GM12878 (cell line): ENCODE results near the gene ZNF646. TPM values are rescaled to one million over a fixed set of nuclear protein-coding genes. Genes with fewer than 3 reads are reported as not detected.

Source experiments
- ATAC-seq: fragments of 200-7000 bp; cut with Tn5 transposase; 3 replicates; pipeline ENCODE4 v1.9.1; 2020; ENCODE audit warnings: mild to moderate bottlenecking, moderate library complexity
- BruUV-seq: library from RNA; stranded (reverse); fragments of 400-500 nt; replicated peaks from 2 replicates; lab custom pipeline; 2021; lab: Mats Ljungman, UMichigan
- CTCF ChIA-PET: fragments of 300-600 bp; sonication (Branson Sonifier 250); formaldehyde crosslinking; extraction: SDS; loops from one replicate; lab custom pipeline; 2021; ENCODE audit warnings: inconsistent platforms; lab: Yijun Ruan, JAX
- POLR2A ChIA-PET: fragments of 350-600 bp; formaldehyde crosslinking; extraction: SDS; loops from one replicate; lab custom pipeline; 2021; ENCODE audit warnings: inconsistent platforms; lab: Charles Lee
- RAD21 ChIA-PET: fragments of 300-600 bp; sonication (Branson Sonifier 250); formaldehyde crosslinking; loops from one replicate; lab custom pipeline; 2023; ENCODE audit warnings: antibody characterized with exemption; ENCODE audit not compliant: unreplicated experiment; lab: Charles Lee
- SMC1A ChIA-PET: fragments of 300-600 bp; sonication (Branson Sonifier 250); formaldehyde crosslinking; loops from one replicate; lab custom pipeline; 2023; ENCODE audit not compliant: unreplicated experiment, uncharacterized antibody; lab: Charles Lee
- DNase-seq: peaks from one replicate; pipeline ENCODE4 v3.0.0-alpha.2; 2011; ENCODE audit warnings: low read depth, low spot score
- FAIRE-seq: peaks from 3 replicates; lab custom pipeline; 2011; peaks lifted over from hg19 to GRCh38; lab: Jason Lieb, UNC
- H2AFZ ChIP-seq: 2 replicates; pipeline ENCODE4 v1.6.0; 2011; ENCODE audit warnings: low read depth, low read length, control low read depth; ENCODE audit not compliant: control insufficient read depth
- H3K27ac ChIP-seq: 2 replicates; pipeline ENCODE4 v1.5.1; 2011; ENCODE audit warnings: control low read depth; ENCODE audit not compliant: control insufficient read depth, insufficient read depth
- H3K27me3 ChIP-seq, 2 experiments: replicated peaks in 1 of 2; 2 replicates each; pipeline versions ENCODE4 v1.6.0 to v1.6.1; 2011; ENCODE audit warnings: low read length in 1 of 2; ENCODE audit not compliant: control insufficient read depth in 2 of 2, insufficient read depth in 2 of 2
- H3K36me3 ChIP-seq, 2 experiments: 2 replicates each; pipeline ENCODE4 v1.5.1; 2011; ENCODE audit warnings: low read length in 1 of 2; ENCODE audit not compliant: control insufficient read depth in 2 of 2, insufficient read depth in 2 of 2
- H3K4me1 ChIP-seq: 2 replicates; pipeline ENCODE4 v1.6.1; 2011; ENCODE audit warnings: mild to moderate bottlenecking, low read length, moderate library complexity, mixed read lengths; ENCODE audit not compliant: control insufficient read depth, insufficient read depth
- H3K4me2 ChIP-seq: 2 replicates; pipeline ENCODE4 v1.6.0; 2011; ENCODE audit warnings: control low read depth; ENCODE audit not compliant: control insufficient read depth, insufficient read depth
- H3K4me3 ChIP-seq: fragments of 200-600 bp; sonication (generic); 2 replicates; pipeline ENCODE4 v1.5.1; 2016
- H3K79me2 ChIP-seq: 2 replicates; pipeline ENCODE4 v1.6.0; 2011; ENCODE audit warnings: low read length; ENCODE audit not compliant: control insufficient read depth, insufficient read depth
- H3K9ac ChIP-seq: 2 replicates; pipeline ENCODE4 v1.8.0; 2011; ENCODE audit warnings: low read length, control low read depth, mixed read lengths; ENCODE audit not compliant: control insufficient read depth, insufficient read depth
- H3K9me3 ChIP-seq: replicated peaks from 3 replicates; pipeline ENCODE4 v1.5.1; 2011; ENCODE audit warnings: mild to moderate bottlenecking, low read length; ENCODE audit not compliant: control insufficient read depth, insufficient read depth
- H4K20me1 ChIP-seq: 2 replicates; pipeline ENCODE4 v1.6.0; 2011; ENCODE audit not compliant: control insufficient read depth, insufficient read depth
- E2F4 ChIP-seq: IDR thresholded peaks from 2 replicates; pipeline ENCODE4 v1.6.1; 2012; ENCODE audit warnings: low read depth, low read length, improper control_type of control experiment
- ZNF622 ChIP-seq: fragments of 450-650 bp; IDR thresholded peaks from 2 replicates; pipeline ENCODE4 v1.6.1; 2017; ENCODE audit warnings: mild to moderate bottlenecking, inconsistent platforms
- WGBS: methylation state at CpG from one replicate; pipeline ENCODE4 v1.1.6; 2016; ENCODE audit warnings: low lambda C conversion rate; ENCODE audit not compliant: insufficient replicate concordance, insufficient coverage; ENCODE audit errors: missing lambda C conversion rate; 5-methylcytosine and 5-hydroxymethylcytosine counted together
- in situ Hi-C: fragments of 300-500 bp; cut with MboI; formaldehyde crosslinking; loops from 9 replicates; pipeline ENCODE4 v1.14.3; 2018; ENCODE audit warnings: mixed read lengths
- intact Hi-C: fragments of 100-400 bp; cut with micrococcal nuclease; formaldehyde crosslinking; loops from one replicate; pipeline ENCODE4 v1.14.2; 2022; ENCODE audit not compliant: unreplicated experiment
- polyA plus RNA-seq, 11 experiments: library from polyadenylated mRNA; depleted of rRNA in 4 of 11; unstranded in 6 of 11; stranded (reverse) in 5 of 11; fragments of >200 nt; fragmentation: Nextera tagmentation in 4 of 11; fragmentation: Illumina TruSeq in 1 of 11; extraction: Ambion mirVana in 4 of 11; extraction: Trizol in 1 of 11; gene quantifications; 1 replicate in 1 of 11; 2 replicates in 10 of 11; pipeline versions ENCODE4 v1.2.1 to v1.2.3, GENCODE V29; 2011 to 2016; ENCODE audit warnings: inconsistent platforms in 2 of 11, missing spikeins in 2 of 11, low read depth in 1 of 11
- total RNA-seq, 4 experiments: library from RNA; depleted of rRNA in 3 of 4; stranded (reverse); fragments of >200 nt in 3 of 4; fragmentation: Illumina TruSeq in 1 of 4; extraction: Trizol in 1 of 4; gene quantifications; 2 replicates each; pipeline versions ENCODE4 v1.2.1 to v1.2.3, GENCODE V29; 2013 to 2021

The ZNF646 gene
- total and polyA plus RNA-seq, 10 of the 15 experiments (the other 5 are each of a cell fraction or from before 2014, with no cell fraction given) = 0.10 to 21.8 (median 6.4) TPM

- no peak overlapping the region for H2AFZ ChIP-seq
- ChIA-PET CTCF (interaction anchor here (0.6 to 1.2 kb wide), 3 partner anchors 92 to 105 kb away, joined by 3 to 5 read pairs (median 4); partner anchors contain the start of gene HSD3B7), POLR2A (no interaction called here), RAD21 (no interaction called here), SMC1A (no interaction called here)
- intact Hi-C loops = loop anchor here (10.0 kb wide), 1 partner anchor 83 kb away; no protein-coding TSS in a partner anchor
- peaks cover 25% of the 10 kb centered on the region for H3K79me2 ChIP-seq
- no peak for FAIRE-seq
- H3K36me3 ChIP-seq = peaks cover 8 to 14% of the 10 kb centered on the region in 2 experiments; a peak in 3 of 4 replicates
- in situ Hi-C loops = no loop called here
- no peaks in the 10 kb centered on the region for H3K9me3 ChIP-seq
- no peaks in the 10 kb centered on the region for H4K20me1 ChIP-seq
- TF ChIP-seq ZNF622 = no peak
- TF ChIP-seq E2F4 = no peak
- no peak overlapping the region for H3K4me2 ChIP-seq
- BruUV-seq = no TSS peak
- H3K4me1 ChIP-seq = no peaks in the 10 kb centered on the region; the same call in 1 of the 2 replicates
- H3K27me3 ChIP-seq = no peaks in the 10 kb centered on the region
- H3K9ac ChIP-seq = no peak overlapping the region
- DNase-seq = no peak
- no peak overlapping the region for H3K27ac ChIP-seq
- no peak for ATAC-seq
- 96% methylated on average over 30 of the region's 30 CpGs for WGBS
- no peak overlapping the region for H3K4me3 ChIP-seq
These were observed 3.6 kb downstream of the ZNF646 start for GRCh38 chr16:31077592-31078396.
